ENCODE measurements around the gene EXD2. TPM values are rescaled to one million over a fixed set of nuclear protein-coding genes. Genes with fewer than 3 reads are reported as not detected.

EXD2 gene
- total and polyA plus RNA-seq, 10 of the 15 experiments (the other 5 are each of a cell fraction or from before 2014, with no cell fraction given), result 1.0 to 12.4 (median 4.6) TPM

DNA sequence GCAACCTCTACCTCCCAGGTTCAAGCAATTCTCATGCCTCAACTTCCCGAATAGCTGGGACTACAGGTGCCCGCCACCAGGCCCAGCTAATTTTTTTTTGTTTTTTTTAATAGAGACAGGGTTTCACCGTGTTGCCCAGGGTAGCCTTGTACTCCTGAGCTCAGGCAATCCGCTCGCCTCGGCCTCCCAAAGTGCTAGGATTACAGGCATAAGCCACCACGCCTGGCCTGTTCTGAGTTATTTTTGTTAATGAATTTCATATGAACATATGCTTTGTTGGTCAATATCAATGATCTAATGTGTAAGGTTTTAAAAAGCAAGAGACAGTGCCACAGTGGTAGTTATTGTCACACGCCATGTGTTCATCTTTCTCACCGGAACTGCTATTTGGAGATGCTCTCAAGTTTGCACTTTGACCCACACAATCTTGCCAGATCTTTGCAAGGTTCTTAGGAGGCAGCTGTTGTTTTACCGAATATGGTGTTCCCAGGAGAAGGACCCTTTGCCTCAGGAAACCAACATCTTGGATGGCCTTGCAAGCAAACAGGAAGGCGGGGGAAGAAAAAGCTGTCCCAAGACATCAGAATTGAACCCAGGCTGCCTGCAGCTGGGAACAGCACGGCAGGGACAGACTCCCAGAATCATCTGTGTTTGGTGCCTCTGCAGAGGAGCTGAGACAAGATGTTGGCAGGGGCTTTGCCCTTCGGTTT, 98.7 kb downstream of the EXD2 start:
- no peak overlapping the region for H2AFZ ChIP-seq (ENCODE audit: control insufficient read depth, low read depth, low read length)
- H3K79me2 ChIP-seq (ENCODE audit: control insufficient read depth, insufficient read depth, low read length), result no peaks in the 10 kb centered on the region
- H3K27me3 ChIP-seq (replicated peaks in 1 of 2; ENCODE audit: control insufficient read depth in 2 of 2, insufficient read depth in 2 of 2, low read length in 1 of 2), result no peaks in the 10 kb centered on the region
- no peaks in the 10 kb centered on the region for H4K20me1 ChIP-seq (ENCODE audit: control insufficient read depth, insufficient read depth)
- no peaks in the 10 kb centered on the region for H3K9me3 ChIP-seq (replicated peaks; ENCODE audit: control insufficient read depth, insufficient read depth, low read length)
- WGBS (ENCODE audit: insufficient coverage, insufficient replicate concordance, low lambda C conversion rate, missing lambda C conversion rate), result 65% methylated on average over 13 of the region's 13 CpGs
- DNase-seq (ENCODE audit: low read depth, low spot score) (no peak), ATAC-seq (no peak), FAIRE-seq (no peak)
- POLR2A ChIA-PET, result no interaction called here
- SMC1A ChIA-PET (ENCODE audit: uncharacterized antibody, unreplicated experiment), result no interaction called here
- H3K4me1 ChIP-seq (ENCODE audit: control insufficient read depth, insufficient read depth, low read length), result no peaks in the 10 kb centered on the region
- in situ Hi-C loops (cut with MboI) (no loop called here), intact Hi-C loops (cut with micrococcal nuclease; ENCODE audit: unreplicated experiment) (no loop called here)
- H3K36me3 ChIP-seq (ENCODE audit: control insufficient read depth in 2 of 2, insufficient read depth in 2 of 2, low read length in 1 of 2), result no peaks in the 10 kb centered on the region
- H3K9ac ChIP-seq (ENCODE audit: control insufficient read depth, insufficient read depth, low read length), result no peak overlapping the region
- RAD21 ChIA-PET (ENCODE audit: unreplicated experiment), result no interaction called here
- H3K27ac ChIP-seq (ENCODE audit: control insufficient read depth, insufficient read depth), result no peak overlapping the region
- H3K4me2 ChIP-seq (ENCODE audit: control insufficient read depth, insufficient read depth), result no peak overlapping the region
- TF ChIP-seq TCF7 (IDR thresholded peaks at IDR 0.05; ENCODE audit: borderline replicate concordance) (no peak), MTA2 (IDR thresholded peaks at IDR 0.05; ENCODE audit: low read depth) (no peak), MEF2A (IDR thresholded peaks at IDR 0.05; ENCODE audit: insufficient read depth, low read depth, low read length) (no peak), PAX8 (IDR thresholded peaks at IDR 0.05) (no peak), SMARCA5 (IDR thresholded peaks at IDR 0.05) (no peak), RELA (IDR thresholded peaks at IDR 0.05; ENCODE audit: borderline replicate concordance, partially characterized antibody) (no peak), TAF1 (IDR thresholded peaks at IDR 0.05; ENCODE audit: borderline replicate concordance, low read depth, low read length) (no peak), TCF3 (IDR thresholded peaks at IDR 0.05; ENCODE audit: borderline replicate concordance, insufficient read depth, low read depth, low read length) (no peak), NR2C1 (IDR thresholded peaks at IDR 0.05) (no peak), POLR2AphosphoS2 (IDR thresholded peaks at IDR 0.05; ENCODE audit: low read depth, low read length) (no peak), CHD4 (IDR thresholded peaks at IDR 0.05) (no peak), SIN3A (IDR thresholded peaks at IDR 0.05; ENCODE audit: low read depth, low read length) (no peak), TARDBP (IDR thresholded peaks at IDR 0.05; ENCODE audit: borderline replicate concordance) (no peak), ATF7 (IDR thresholded peaks at IDR 0.05; ENCODE audit: low read depth) (no peak), MXI1 (IDR thresholded peaks at IDR 0.05; ENCODE audit: low read depth, low read length) (no peak)
- TF ChIP-seq, protein P1, sequence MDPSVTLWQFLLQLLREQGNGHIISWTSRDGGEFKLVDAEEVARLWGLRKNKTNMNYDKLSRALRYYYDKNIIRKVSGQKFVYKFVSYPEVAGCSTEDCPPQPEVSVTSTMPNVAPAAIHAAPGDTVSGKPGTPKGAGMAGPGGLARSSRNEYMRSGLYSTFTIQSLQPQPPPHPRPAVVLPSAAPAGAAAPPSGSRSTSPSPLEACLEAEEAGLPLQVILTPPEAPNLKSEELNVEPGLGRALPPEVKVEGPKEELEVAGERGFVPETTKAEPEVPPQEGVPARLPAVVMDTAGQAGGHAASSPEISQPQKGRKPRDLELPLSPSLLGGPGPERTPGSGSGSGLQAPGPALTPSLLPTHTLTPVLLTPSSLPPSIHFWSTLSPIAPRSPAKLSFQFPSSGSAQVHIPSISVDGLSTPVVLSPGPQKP (IDR thresholded peaks at IDR 0.05; ENCODE audit: low read depth, low read length), result no peak
- TF ChIP-seq, protein P2, sequence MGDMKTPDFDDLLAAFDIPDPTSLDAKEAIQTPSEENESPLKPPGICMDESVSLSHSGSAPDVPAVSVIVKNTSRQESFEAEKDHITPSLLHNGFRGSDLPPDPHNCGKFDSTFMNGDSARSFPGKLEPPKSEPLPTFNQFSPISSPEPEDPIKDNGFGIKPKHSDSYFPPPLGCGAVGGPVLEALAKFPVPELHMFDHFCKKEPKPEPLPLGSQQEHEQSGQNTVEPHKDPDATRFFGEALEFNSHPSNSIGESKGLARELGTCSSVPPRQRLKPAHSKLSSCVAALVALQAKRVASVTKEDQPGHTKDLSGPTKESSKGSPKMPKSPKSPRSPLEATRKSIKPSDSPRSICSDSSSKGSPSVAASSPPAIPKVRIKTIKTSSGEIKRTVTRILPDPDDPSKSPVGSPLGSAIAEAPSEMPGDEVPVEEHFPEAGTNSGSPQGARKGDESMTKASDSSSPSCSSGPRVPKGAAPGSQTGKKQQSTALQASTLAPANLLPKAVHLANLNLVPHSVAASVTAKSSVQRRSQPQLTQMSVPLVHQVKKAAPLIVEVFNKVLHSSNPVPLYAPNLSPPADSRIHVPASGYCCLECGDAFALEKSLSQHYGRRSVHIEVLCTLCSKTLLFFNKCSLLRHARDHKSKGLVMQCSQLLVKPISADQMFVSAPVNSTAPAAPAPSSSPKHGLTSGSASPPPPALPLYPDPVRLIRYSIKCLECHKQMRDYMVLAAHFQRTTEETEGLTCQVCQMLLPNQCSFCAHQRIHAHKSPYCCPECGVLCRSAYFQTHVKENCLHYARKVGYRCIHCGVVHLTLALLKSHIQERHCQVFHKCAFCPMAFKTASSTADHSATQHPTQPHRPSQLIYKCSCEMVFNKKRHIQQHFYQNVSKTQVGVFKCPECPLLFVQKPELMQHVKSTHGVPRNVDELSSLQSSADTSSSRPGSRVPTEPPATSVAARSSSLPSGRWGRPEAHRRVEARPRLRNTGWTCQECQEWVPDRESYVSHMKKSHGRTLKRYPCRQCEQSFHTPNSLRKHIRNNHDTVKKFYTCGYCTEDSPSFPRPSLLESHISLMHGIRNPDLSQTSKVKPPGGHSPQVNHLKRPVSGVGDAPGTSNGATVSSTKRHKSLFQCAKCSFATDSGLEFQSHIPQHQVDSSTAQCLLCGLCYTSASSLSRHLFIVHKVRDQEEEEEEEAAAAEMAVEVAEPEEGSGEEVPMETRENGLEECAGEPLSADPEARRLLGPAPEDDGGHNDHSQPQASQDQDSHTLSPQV (IDR thresholded peaks at IDR 0.05), result no peak
- H3K4me3 ChIP-seq, result no peak overlapping the region
- CTCF ChIA-PET, result interaction anchor here (1.0 kb wide), 1 partner anchor 13 kb away, joined by 4 read pairs; no protein-coding TSS in a partner anchor
- BruUV-seq (replicated peaks), result no TSS peak
